HepG2 (cell line): ENCODE results near the gene NHSL1. TPM values are rescaled to one million over a fixed set of nuclear protein-coding genes. Genes with fewer than 3 reads are reported as not detected.

ENCODE experiments used
- ATAC-seq: fragments of 200-7000 bp; cut with Tn5 transposase; 3 replicates; pipeline ENCODE4 v1.9.1; 2020; ENCODE audit warnings: mild to moderate bottlenecking, moderate library complexity
- BruUV-seq: library from RNA; stranded (reverse); fragments of 400-500 nt; replicated peaks from 2 replicates; lab custom pipeline; 2021; lab: Mats Ljungman, UMichigan
- CTCF ChIA-PET: fragments of 300-600 bp; formaldehyde crosslinking; extraction: SDS; loops from one replicate; lab custom pipeline; 2021; ENCODE audit warnings: low total read pairs, inconsistent platforms, low intra/inter-chr PET ratio; lab: Yijun Ruan, JAX
- POLR2A ChIA-PET: fragments of 350-600 bp; sonication (Branson Sonifier 250); formaldehyde crosslinking; loops from one replicate; lab custom pipeline; 2020; ENCODE audit warnings: antibody characterized with exemption, inconsistent platforms; lab: Yijun Ruan, JAX
- DNase-seq: peaks from one replicate; pipeline ENCODE4 v3.0.0-alpha.2; 2015; ENCODE audit warnings: low spot score
- FAIRE-seq: peaks from 3 replicates; lab custom pipeline; 2011; peaks lifted over from hg19 to GRCh38; lab: Jason Lieb, UNC
- H2AFZ ChIP-seq: one replicate; pipeline ENCODE4 v1.6.1; 2011; ENCODE audit warnings: low read length, inconsistent platforms
- H3K27ac ChIP-seq: fragments of 300-600 bp; 3 replicates; pipeline ENCODE4 v1.8.0; 2011; ENCODE audit warnings: mixed run types, mild to moderate bottlenecking, mixed read lengths, low read length, inconsistent platforms; ENCODE audit not compliant: insufficient read depth; ENCODE audit errors: extremely low read length
- H3K27me3 ChIP-seq, 2 experiments: fragments of 200-600 bp in 1 of 2; 2 replicates in 1 of 2; 3 replicates in 1 of 2; pipeline versions ENCODE4 v1.6.0 to v1.8.0; 2011; ENCODE audit warnings: low read length in 2 of 2, mild to moderate bottlenecking in 2 of 2, moderate library complexity in 2 of 2, inconsistent platforms in 1 of 2; ENCODE audit not compliant: insufficient read depth in 2 of 2, control insufficient read depth in 1 of 2
- H3K36me3 ChIP-seq, 2 experiments: fragments of 200-600 bp in 1 of 2; replicated peaks in 1 of 2; 2 replicates in 1 of 2; 3 replicates in 1 of 2; pipeline versions ENCODE4 v1.5.1 to v1.8.0; 2011; ENCODE audit warnings: low read length in 2 of 2, inconsistent platforms in 1 of 2; ENCODE audit not compliant: insufficient read depth in 2 of 2, control insufficient read depth in 1 of 2
- H3K4me1 ChIP-seq: 2 replicates; pipeline ENCODE4 v1.5.1; 2012; ENCODE audit warnings: low read length, inconsistent platforms; ENCODE audit not compliant: insufficient read depth
- H3K4me2 ChIP-seq: 2 replicates; pipeline ENCODE4 v1.6.0; 2011; ENCODE audit warnings: low read depth, low read length, inconsistent platforms
- H3K4me3 ChIP-seq, 3 experiments: fragments of 200-600 bp in 1 of 3; sonication (generic), shearing (Covaris generic) in 1 of 3; replicated peaks in 1 of 3; 2 replicates each; pipeline ENCODE4 v1.5.1; 2011 to 2016; ENCODE audit warnings: low read length in 3 of 3, inconsistent platforms in 2 of 3, low read depth in 2 of 3, mild to moderate bottlenecking in 2 of 3, control low read depth in 1 of 3, mixed read lengths in 1 of 3; ENCODE audit not compliant: insufficient read depth in 1 of 3
- H3K79me2 ChIP-seq: one replicate; pipeline ENCODE4 v1.6.1; 2011; ENCODE audit warnings: low read length, inconsistent platforms; ENCODE audit not compliant: insufficient read depth
- H3K9ac ChIP-seq: 2 replicates; pipeline ENCODE4 v1.6.0; 2011; ENCODE audit warnings: mild to moderate bottlenecking, low read depth, low read length, inconsistent platforms; ENCODE audit not compliant: insufficient read depth
- H3K9me3 ChIP-seq: 2 replicates; pipeline ENCODE4 v1.5.1; 2012; ENCODE audit warnings: mild to moderate bottlenecking, low read length
- H4K20me1 ChIP-seq: 2 replicates; pipeline ENCODE4 v1.6.0; 2011; ENCODE audit warnings: inconsistent platforms, mild to moderate bottlenecking, low read length, moderate library complexity; ENCODE audit not compliant: insufficient read depth
- ELF1 ChIP-seq: sonication (generic); formaldehyde crosslinking; IDR thresholded peaks from 2 replicates; pipeline ENCODE4 v1.4.0; 2020; ENCODE audit warnings: missing genetic modification reagents
- ETV5 ChIP-seq: IDR thresholded peaks from 2 replicates; pipeline ENCODE4 v1.6.1; 2018; ENCODE audit warnings: missing biosample characterization, missing genetic modification reagents, inconsistent platforms, borderline replicate concordance
- FOXJ3 ChIP-seq: sonication (generic); formaldehyde crosslinking; IDR thresholded peaks from 2 replicates; pipeline ENCODE4 v1.4.0; 2020; ENCODE audit warnings: missing genetic modification reagents, mild to moderate bottlenecking, borderline replicate concordance
- GFI1 ChIP-seq: sonication (generic); formaldehyde crosslinking; IDR thresholded peaks from 2 replicates; pipeline ENCODE4 v1.5.0; 2020; ENCODE audit warnings: missing genetic modification reagents, mild to moderate bottlenecking, borderline replicate concordance
- GPN1 ChIP-seq: sonication (generic); formaldehyde crosslinking; IDR thresholded peaks from 2 replicates; pipeline ENCODE4 v1.5.1; 2020; ENCODE audit warnings: missing genetic modification reagents, borderline replicate concordance
- HNRNPH1 ChIP-seq: fragments of 200-400 bp; formaldehyde crosslinking; optimal IDR thresholded peaks from 2 replicates; pipeline ENCODE3; 2017; ENCODE audit warnings: mild to moderate bottlenecking, low read depth, low read length
- JUN ChIP-seq: sonication (generic); formaldehyde crosslinking; IDR thresholded peaks from 2 replicates; pipeline ENCODE4 v1.4.0; 2020; ENCODE audit warnings: mild to moderate bottlenecking, missing genetic modification reagents
- LCORL ChIP-seq, 2 experiments: fragments of 450-650 bp in 1 of 2; sonication (generic) in 1 of 2; formaldehyde crosslinking in 1 of 2; IDR thresholded peaks; 2 replicates each; pipeline versions ENCODE4 v1.5.0 to v1.6.1; 2017 to 2020; ENCODE audit warnings: antibody characterized with exemption in 1 of 2, missing genetic modification reagents in 1 of 2
- SOX6 ChIP-seq, 2 experiments: fragments of 450-650 bp in 1 of 2; sonication (generic) in 1 of 2; formaldehyde crosslinking in 1 of 2; IDR thresholded peaks; 2 replicates each; pipeline versions ENCODE4 v1.4.0 to v1.6.1; 2017 to 2020; ENCODE audit warnings: antibody characterized with exemption in 1 of 2, mild to moderate bottlenecking in 1 of 2, missing genetic modification reagents in 1 of 2
- TMF1 ChIP-seq: sonication (generic); formaldehyde crosslinking; IDR thresholded peaks from 2 replicates; pipeline ENCODE4 v1.8.1; 2022; ENCODE audit warnings: low read depth, missing genetic modification reagents
- U2AF1 ChIP-seq: fragments of 200-400 bp; formaldehyde crosslinking; optimal IDR thresholded peaks from 2 replicates; pipeline ENCODE3; 2017; ENCODE audit warnings: mild to moderate bottlenecking, low read depth, low read length
- ZNF232 ChIP-seq: sonication (generic); formaldehyde crosslinking; IDR thresholded peaks from 2 replicates; pipeline ENCODE4 v1.4.0; 2020; ENCODE audit warnings: missing genetic modification reagents, borderline replicate concordance
- ZNF737 ChIP-seq: sonication (generic); formaldehyde crosslinking; IDR thresholded peaks from 2 replicates; pipeline ENCODE4 v1.5.0; 2020; ENCODE audit warnings: missing genetic modification reagents, mild to moderate bottlenecking, borderline replicate concordance
- ZNF816 ChIP-seq: sonication (generic); formaldehyde crosslinking; IDR thresholded peaks from 2 replicates; pipeline ENCODE4 v1.8.0; 2022; ENCODE audit warnings: missing genetic modification reagents, mild to moderate bottlenecking, borderline replicate concordance
- WGBS: methylation state at CpG from one replicate; pipeline ENCODE4 v1.1.6; 2017; ENCODE audit warnings: low lambda C conversion rate; 5-methylcytosine and 5-hydroxymethylcytosine counted together
- in situ Hi-C: cut with HindIII; loops from 2 replicates; pipeline ENCODE4 v1.10.0; 2017; ENCODE audit warnings: low pct_unique_long_range_greater_than_20kb; ENCODE audit not compliant: extremely low pct_ligation_motif_present
- intact Hi-C: fragments of 100-400 bp; cut with micrococcal nuclease; formaldehyde crosslinking; loops from one replicate; pipeline ENCODE4 v1.10.0; 2022; ENCODE audit not compliant: unreplicated experiment
- polyA plus RNA-seq, 8 experiments: library from polyadenylated mRNA; depleted of rRNA in 3 of 8; stranded (reverse) in 7 of 8; unstranded in 1 of 8; fragments of >200 nt; fragmentation: Illumina TruSeq in 4 of 8; extraction: Trizol in 4 of 8; gene quantifications; 2 replicates each; pipeline versions ENCODE4 v1.2.1 to v1.2.3, GENCODE V29; 2011 to 2016; ENCODE audit warnings: low read depth in 4 of 8, missing spikeins in 1 of 8, mixed read lengths in 1 of 8; ENCODE audit not compliant: insufficient read depth in 1 of 8
- total RNA-seq, 5 experiments: library from RNA; depleted of rRNA; stranded (reverse); fragments of >200 nt; fragmentation: Illumina TruSeq; extraction: Trizol; gene quantifications; 2 replicates each; pipeline ENCODE4 v1.2.3, GENCODE V29; 2016; ENCODE audit warnings: low read depth in 1 of 5
- TF ChIP-seq, protein P1 (sequence below): sonication (generic); formaldehyde crosslinking; IDR thresholded peaks from 2 replicates; pipeline ENCODE4 v1.5.0; 2020; ENCODE audit warnings: mild to moderate bottlenecking, missing genetic modification reagents, moderate library complexity
- TF ChIP-seq, protein P2 (sequence below): sonication (generic); IDR thresholded peaks from 2 replicates; pipeline ENCODE4 v1.6.1; 2016; ENCODE audit warnings: low read depth, borderline replicate concordance
- TF ChIP-seq, protein P3 (sequence below): sonication (generic); formaldehyde crosslinking; IDR thresholded peaks from 2 replicates; pipeline ENCODE4 v1.5.1; 2020; ENCODE audit warnings: mild to moderate bottlenecking, missing genetic modification reagents, borderline replicate concordance

The NHSL1 gene
- total and polyA plus RNA-seq, 2 of the 13 experiments (the other 11 are each of a cell fraction or from before 2014, with no cell fraction given), result 24.9 to 53.6 TPM

DNA sequence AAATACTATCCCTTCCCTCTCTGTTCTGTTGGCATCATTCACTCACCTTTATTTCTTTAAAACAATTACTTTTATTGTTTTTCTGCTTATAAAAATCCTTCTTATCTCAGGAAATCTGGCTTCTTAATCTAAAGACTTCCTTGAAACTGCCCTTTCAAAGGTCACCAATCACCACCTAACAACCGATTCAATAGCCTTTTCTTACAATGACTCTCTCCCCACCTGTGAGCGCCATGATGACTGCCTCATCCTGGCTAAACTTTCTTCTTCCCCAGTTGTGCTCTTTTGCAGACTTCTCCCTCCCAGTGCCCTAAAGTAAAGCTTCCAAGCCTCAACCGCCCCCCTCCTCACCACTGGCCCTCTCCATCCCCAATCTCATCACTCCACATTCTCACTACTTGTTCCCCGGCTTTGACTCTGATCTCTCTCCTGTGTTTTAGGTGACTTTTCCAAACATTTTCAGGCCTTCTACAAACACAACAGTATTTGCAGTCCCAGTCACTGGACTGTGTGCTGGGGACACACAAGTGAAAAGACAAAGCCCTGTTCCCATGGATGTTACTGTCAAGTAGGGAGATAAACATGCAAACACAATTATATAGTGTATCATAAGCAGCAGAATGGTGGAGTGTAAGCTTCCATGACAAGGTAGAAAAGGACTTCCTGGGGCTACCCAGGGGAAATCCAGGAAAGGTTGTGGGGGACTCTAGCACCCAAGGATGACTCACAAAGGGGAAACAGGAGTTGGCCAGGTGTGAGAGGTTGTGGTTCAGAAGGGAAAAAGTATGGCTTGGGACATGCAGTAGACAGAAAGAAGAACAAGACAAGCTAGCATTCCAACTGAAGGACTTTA lies 12.8 kb downstream of the NHSL1 start:
- Histone ChIP-seq H3K9ac (no peak overlapping the region), H3K27me3 (no peaks in the 10 kb centered on the region), H3K36me3 (peaks cover 18 to 74% of the 10 kb centered on the region in 2 experiments), H3K4me2 (peak overlapping the region; percentile 21; the same call in 1 of the 2 replicates), H3K27ac (peak overlapping the region; percentile 30), H2AFZ (no peak overlapping the region), H3K4me1 (peaks cover 53% of the 10 kb centered on the region), H3K4me3 (no peak overlapping the region), H4K20me1 (peaks cover 28% of the 10 kb centered on the region), H3K79me2 (peaks cover 93% of the 10 kb centered on the region), H3K9me3 (no peaks in the 10 kb centered on the region)
- ChIA-PET POLR2A (interaction anchor here (0.7 to 1.2 kb wide), 2 partner anchors 12 to 14 kb away, joined by 3 to 4 read pairs; no protein-coding TSS in a partner anchor), CTCF (no interaction called here)
- no TSS peak for BruUV-seq
- intact Hi-C loops (no loop called here), in situ Hi-C loops (no loop called here)
- peak; percentile 4 for FAIRE-seq
- DNase-seq, result peak; percentile 34
- 86% methylated on average over 4 of the region's 4 CpGs for WGBS
- ATAC-seq, result peak; percentile 70
- TF ChIP-seq, protein P1, sequence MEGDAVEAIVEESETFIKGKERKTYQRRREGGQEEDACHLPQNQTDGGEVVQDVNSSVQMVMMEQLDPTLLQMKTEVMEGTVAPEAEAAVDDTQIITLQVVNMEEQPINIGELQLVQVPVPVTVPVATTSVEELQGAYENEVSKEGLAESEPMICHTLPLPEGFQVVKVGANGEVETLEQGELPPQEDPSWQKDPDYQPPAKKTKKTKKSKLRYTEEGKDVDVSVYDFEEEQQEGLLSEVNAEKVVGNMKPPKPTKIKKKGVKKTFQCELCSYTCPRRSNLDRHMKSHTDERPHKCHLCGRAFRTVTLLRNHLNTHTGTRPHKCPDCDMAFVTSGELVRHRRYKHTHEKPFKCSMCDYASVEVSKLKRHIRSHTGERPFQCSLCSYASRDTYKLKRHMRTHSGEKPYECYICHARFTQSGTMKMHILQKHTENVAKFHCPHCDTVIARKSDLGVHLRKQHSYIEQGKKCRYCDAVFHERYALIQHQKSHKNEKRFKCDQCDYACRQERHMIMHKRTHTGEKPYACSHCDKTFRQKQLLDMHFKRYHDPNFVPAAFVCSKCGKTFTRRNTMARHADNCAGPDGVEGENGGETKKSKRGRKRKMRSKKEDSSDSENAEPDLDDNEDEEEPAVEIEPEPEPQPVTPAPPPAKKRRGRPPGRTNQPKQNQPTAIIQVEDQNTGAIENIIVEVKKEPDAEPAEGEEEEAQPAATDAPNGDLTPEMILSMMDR (CRISPR knock-in tag), result 0 out of 2 replicates have a peak, but pooled peaks have one; percentile 4
- TF ChIP-seq U2AF1, result no peak
- no peak for TF ChIP-seq ELF1
- no peak for TF ChIP-seq HNRNPH1
- no peak for TF ChIP-seq TMF1 (CRISPR knock-in tag)
- peak; percentile 19; the same call in 1 of the 2 replicates for TF ChIP-seq GFI1 (CRISPR knock-in tag)
- TF ChIP-seq, protein P2, sequence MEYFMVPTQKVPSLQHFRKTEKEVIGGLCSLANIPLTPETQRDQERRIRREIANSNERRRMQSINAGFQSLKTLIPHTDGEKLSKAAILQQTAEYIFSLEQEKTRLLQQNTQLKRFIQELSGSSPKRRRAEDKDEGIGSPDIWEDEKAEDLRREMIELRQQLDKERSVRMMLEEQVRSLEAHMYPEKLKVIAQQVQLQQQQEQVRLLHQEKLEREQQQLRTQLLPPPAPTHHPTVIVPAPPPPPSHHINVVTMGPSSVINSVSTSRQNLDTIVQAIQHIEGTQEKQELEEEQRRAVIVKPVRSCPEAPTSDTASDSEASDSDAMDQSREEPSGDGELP, result no peak
- no peak for TF ChIP-seq FOXJ3
- TF ChIP-seq, protein P3, sequence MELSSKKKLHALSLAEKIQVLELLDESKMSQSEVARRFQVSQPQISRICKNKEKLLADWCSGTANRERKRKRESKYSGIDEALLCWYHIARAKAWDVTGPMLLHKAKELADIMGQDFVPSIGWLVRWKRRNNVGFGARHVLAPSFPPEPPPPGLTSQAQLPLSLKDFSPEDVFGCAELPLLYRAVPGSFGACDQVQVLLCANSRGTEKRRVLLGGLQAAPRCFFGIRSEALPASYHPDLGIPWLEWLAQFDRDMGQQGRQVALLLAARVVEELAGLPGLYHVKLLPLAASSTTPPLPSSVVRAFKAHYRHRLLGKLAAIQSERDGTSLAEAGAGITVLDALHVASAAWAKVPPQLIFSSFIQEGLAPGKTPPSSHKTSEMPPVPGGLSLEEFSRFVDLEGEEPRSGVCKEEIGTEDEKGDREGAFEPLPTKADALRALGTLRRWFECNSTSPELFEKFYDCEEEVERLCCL, result no peak
- TF ChIP-seq ZNF737, result no peak
- no peak for TF ChIP-seq GPN1 (CRISPR knock-in tag)
- TF ChIP-seq SOX6 (IDR thresholded peaks at IDR 0.05), result no peak
- TF ChIP-seq SOX6 (CRISPR knock-in tag; IDR thresholded peaks at IDR 0.05), result peak; percentile 38; the same call in 1 of the 2 replicates
- TF ChIP-seq ZNF816, result no peak
- no peak for TF ChIP-seq JUN
- TF ChIP-seq ZNF232 (CRISPR knock-in tag), result no peak
- 0 out of 2 replicates have a peak, but pooled peaks have one; percentile 24 for TF ChIP-seq ETV5
- TF ChIP-seq LCORL (IDR thresholded peaks at IDR 0.05), result no peak
- no peak for TF ChIP-seq LCORL (CRISPR knock-in tag; IDR thresholded peaks at IDR 0.05)
